Activated CD8-positive, alpha-beta memory T cell treated with anti-CD3 and anti-CD28 coated beads, Interleukin-2, amount 50 U/mL, for 48 hours (primary cell): ENCODE measurements around the gene KHK.

ENCODE experiments used
- DNase-seq: peaks from one replicate; pipeline ENCODE4 v3.0.0-alpha.2; 2020

The KHK gene

DNA sequence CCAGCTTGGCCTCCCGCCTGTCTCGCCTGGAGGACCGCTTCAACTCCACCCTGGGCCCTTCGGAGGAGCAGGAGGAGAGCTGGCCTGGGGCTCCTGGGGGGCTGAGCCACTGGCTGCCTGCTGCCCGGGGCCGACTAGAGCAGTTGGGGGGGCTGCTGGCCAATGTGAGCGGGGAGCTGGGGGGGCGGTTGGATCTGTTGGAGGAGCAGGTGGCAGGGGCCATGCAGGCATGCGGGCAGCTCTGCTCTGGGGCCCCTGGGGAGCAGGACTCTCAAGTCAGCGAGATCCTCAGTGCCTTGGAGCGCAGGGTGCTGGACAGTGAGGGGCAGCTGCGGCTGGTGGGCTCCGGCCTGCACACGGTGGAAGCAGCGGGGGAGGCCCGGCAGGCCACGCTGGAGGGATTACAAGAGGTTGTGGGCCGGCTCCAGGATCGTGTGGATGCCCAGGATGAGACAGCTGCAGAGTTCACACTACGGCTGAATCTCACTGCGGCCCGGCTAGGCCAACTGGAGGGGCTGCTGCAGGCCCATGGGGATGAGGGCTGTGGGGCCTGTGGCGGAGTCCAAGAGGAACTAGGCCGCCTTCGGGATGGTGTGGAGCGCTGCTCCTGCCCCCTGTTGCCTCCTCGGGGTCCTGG, 3.7 kb upstream of the KHK start:
- no peak for DNase-seq

DNA sequence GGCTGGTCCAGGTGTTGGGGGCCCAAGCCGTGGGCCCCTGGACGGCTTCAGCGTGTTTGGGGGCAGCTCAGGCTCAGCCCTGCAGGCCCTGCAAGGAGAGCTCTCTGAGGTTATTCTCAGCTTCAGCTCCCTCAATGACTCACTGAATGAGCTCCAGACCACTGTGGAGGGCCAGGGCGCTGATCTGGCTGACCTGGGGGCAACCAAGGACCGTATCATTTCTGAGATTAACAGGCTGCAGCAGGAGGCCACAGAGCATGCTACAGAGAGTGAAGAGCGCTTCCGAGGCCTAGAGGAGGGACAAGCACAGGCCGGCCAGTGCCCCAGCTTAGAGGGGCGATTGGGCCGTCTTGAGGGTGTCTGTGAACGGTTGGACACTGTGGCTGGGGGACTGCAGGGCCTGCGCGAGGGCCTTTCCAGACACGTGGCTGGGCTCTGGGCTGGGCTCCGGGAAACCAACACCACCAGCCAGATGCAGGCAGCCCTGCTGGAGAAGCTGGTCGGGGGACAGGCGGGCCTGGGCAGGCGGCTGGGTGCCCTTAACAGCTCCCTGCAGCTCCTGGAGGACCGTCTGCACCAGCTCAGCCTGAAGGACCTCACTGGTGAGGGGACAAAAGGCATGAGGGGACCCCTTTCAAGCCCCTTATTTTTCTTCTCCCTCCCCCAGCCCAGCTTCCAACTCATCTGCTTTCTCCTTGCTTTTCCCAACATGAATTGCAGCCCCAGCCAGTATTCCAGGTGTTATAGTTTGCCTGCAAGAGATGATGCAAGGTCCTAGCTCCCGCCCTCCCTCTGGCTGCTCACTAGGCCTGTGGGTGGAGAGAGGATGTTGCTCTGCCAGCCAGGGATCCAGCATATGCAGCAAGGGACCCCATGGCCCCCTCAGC, 2.9 kb upstream of the KHK start:
- DNase-seq, result no peak

DNA sequence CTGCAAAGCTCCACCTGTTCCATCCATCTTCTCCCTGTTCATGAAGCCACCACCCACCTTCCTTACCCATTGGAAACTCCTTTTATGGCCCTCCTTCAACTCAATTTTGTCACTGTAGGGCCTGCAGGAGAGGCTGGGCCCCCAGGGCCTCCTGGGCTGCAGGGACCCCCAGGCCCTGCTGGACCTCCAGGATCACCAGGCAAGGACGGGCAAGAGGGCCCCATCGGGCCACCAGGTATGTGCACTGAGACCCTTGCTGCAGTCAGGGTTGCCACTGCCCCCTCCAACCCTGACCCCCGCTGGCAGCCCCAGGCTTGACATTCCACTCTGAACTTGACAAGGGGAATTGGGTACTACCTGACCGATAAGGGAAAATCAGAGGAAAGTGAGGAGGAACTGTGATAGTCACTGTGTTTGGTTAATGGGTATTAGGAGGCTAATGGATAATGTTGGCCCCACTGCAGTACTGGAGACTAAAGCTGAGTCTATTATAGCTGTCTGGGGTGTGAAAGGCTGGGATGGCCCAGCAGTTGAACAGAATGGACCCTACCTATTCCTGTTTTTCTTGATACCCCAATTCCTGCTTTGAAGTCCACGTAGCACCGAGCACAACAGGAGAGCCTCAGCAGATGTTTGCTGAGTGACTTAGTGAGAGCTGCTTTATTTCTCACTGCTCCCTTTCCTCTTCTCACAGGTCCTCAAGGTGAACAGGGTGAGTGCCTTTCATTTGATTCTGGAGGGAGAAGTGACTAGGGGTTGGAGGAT, 2.1 kb upstream of the KHK start:
- DNase-seq, result no peak

DNA sequence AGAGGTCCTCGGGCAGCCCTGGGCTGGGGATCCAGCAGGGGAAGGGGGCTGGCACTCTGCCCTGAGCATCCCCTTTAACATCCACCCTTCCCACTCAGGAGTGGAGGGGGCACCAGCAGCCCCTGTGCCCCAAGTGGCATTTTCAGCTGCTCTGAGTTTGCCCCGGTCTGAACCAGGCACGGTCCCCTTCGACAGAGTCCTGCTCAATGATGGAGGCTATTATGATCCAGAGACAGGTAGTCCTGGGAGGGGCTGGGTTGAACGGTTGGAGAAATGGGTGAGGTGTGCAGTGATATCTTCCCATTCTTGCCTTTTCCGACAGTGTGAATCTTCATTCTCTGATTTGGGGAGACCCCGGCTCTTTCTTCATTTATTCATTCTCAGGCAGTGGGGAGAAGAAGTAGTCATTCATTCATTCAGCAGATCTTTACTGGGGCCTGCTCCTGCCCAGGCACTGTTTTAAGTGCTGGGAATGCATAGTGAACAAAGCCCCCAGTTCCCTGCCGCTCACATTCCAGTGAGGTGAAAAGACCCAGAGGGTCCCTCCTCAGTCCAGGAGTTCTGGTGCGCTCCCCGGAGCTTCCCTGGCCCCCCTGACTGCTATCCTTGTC, 1.4 kb upstream of the KHK start:
- DNase-seq, result no peak

DNA sequence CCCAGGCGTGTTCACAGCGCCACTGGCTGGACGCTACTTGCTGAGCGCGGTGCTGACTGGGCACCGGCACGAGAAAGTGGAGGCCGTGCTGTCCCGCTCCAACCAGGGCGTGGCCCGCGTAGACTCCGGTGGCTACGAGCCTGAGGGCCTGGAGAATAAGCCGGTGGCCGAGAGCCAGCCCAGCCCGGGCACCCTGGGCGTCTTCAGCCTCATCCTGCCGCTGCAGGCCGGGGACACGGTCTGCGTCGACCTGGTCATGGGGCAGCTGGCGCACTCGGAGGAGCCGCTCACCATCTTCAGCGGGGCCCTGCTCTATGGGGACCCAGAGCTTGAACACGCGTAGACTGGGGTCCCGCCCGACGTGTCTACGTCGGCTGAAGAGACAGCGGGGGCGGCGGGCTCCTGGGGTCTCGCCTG, 891 bp upstream of the KHK start:
- peak; percentile 77 for DNase-seq

DNA sequence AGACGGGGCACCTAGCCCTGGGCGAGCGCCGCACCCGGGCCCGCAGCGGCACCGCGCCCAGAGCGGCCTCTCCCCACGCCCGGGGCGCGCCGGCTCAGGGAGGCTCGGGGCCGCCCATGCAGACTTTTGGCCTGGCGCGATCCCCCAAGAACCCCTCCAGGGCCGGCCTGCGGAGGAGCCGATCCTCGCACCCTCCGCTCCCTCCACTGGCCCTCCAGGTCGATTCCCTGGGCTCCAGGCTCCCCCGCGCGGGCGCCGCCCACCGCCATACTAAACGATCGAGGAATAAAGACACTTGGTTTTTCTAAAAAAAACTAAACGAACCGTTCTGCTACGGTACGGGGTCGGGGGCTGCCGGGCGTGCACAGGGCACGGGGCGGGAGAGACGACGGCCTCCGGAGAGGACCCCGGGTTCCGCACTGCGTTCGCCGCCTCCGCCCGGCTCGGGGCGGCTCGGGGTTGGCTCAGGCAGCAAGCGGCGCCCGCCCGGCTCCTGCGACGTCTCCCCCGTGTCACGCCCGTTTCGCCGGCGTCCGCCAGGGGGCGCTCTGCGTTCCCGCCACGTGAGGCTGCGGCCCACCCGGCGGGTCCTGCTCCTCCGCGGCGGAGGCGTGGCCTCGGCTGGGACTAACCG, 365 bp upstream of the KHK start:
- DNase-seq, result peak; percentile 100

DNA sequence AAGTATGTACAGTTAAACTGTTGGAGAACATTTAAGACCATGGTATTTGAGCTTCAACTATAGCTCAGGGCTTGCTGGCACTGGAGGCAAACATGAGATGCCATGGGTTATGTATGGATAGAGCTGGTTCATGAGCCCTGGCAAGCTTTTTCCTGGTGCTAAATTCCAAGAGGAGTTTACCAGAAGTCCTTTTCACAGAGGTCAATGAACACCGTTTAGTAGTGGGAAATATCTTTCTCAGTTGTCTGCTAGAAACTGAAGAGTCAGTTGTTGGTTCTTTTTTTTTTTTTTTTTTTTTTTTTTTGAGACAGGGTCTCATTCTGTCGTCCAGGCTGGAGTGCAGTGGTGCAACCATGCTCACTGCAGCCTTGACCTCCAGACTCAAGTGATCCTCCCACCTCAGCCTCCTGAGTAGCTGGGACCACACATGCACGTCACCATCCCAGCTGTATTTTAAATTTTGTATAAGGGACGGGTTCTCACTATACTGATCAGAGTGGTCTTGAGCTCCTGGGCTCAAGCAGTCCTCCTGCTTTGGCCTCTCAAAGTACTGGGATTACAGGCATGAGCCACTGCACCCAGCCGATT, 1.3 kb downstream of the KHK start:
- no peak for DNase-seq

DNA sequence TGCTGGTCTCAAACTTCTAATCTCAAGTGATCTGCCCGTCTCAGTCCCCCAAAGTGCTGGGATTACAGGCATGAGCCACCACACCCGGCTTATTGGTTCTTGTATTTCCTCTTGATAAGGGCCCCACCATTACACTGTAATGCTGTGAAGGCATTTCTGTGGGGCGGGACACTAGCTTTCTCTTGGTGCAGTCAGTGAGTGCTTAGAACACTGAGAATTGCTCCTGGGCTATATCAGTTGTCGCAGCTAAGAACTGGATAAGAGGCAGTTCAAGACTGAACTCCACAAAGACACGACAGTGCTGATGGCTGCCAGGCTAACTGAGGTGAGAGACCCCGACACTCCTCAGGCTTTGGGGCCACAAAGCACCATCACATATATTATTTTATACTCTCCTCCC, 2.1 kb downstream of the KHK start:
- DNase-seq, result no peak

DNA sequence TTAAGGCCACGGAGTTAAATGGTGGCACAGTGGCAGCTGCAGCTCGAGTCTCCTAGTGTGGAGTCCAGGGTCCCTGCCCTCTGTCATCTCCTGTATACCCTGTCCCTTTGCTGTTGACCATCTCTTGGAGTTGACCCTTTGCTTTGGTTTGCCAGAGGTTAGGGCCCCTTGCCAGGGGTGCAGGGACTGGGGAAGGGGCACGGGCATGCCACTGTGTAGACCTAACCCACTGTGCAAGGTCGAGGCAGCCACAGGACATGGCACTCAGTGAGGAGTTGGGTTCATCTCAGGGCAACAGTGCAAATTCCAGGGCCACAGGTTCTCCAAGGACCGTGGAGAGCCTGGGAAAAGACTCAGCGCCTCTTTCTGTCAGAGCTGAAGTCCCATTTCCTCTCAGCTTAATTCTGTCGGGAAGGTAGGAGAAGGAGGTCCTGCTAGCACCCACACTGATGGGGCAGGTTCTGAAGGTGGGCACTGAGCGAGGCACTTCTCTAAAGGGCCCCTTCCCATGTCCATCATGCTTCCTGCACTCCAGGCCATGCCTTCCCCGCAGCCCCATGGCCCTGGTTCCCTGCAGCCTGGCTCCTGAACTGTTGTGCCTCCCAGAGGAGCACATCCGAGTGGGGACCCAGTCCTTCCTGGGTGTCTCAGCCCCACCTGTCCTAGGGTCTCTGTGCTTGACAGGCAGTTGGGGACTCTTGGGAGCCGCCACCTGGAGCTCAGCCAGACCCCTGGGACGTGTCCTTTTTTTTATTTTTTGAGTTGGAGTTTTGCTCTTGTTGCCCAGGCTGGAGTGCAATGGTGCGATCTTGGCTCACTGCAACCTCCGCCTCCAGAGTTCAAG, 2.8 kb downstream of the KHK start:
- DNase-seq, result no peak

DNA sequence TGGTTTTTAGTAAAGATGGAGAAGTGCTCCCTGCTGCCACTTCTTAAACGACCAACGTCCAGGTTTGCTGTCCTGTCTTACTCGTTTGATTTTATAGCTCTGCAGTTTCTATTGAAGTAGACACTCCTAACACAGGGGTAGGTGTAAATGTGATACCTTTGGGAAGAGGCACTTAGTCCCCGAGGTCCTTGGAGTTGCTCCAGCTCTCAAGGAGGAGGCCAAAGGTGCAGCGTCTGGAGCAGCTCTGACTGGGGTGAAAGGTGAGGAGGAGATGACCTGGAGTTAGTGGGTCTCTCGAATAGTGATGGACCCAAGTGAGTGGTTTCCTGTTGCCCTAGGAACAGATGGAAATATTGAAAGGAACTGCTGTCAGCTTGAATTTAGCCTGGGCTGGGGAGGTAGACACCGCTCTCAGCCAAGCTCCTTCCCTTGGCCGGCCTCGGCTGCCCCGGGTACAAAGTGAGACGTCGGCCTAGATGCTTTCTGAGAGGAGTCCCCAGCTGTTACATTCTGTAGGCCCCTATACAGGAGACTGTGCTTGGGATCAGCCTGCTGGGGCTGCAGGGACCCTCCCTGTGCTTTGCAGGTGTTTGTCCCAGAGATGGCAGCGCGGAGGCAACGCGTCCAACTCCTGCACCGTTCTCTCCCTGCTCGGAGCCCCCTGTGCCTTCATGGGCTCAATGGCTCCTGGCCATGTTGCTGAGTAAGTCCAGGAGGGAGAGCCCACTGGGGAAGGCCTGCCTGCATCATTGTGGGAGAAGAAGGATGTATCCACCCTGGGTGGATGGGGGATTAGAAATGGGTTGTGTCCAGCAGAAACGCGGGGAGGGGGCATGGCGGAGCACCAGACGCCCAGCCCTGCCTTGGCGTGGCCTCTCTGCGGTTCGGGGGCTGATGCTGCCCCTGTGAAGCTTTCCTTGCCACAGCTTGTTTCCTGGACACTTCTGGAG, 5.4 kb downstream of the KHK start:
- no peak for DNase-seq

DNA sequence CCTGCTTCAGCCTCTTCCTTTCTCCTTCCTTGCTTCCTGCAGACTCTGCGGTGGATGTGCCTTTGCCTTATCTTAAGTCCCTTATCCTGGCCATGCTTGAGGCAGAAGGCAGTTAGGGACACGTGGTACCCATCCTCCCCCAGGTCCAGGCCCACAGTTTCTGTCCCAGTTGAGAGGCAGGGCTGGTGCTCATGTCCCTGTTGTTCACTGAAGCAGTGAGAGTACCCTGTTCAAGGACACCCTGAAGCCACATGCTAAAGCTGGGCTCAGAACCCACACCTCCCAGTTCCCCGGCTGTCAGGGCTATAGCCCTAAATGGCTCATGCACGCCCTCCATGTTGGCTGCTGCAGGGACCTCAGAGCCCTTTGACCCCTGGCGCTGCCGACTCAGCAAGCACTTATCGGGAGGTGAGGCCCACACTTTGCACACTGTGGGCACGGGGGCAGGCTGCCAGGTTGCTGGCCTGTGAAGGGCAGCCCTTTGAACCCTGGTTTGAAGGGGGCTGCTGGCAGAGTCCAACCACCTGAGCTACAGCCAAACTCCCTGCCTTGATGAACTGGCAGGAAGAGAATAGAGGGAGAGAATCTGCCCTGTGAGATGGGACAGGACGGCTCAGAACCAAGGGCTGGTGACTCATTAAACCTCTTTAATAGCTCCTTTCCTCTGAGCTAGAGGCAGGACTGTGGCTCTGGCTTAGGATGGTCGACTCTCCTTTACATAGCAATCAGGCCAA, 6.3 kb downstream of the KHK start:
- no peak for DNase-seq

DNA sequence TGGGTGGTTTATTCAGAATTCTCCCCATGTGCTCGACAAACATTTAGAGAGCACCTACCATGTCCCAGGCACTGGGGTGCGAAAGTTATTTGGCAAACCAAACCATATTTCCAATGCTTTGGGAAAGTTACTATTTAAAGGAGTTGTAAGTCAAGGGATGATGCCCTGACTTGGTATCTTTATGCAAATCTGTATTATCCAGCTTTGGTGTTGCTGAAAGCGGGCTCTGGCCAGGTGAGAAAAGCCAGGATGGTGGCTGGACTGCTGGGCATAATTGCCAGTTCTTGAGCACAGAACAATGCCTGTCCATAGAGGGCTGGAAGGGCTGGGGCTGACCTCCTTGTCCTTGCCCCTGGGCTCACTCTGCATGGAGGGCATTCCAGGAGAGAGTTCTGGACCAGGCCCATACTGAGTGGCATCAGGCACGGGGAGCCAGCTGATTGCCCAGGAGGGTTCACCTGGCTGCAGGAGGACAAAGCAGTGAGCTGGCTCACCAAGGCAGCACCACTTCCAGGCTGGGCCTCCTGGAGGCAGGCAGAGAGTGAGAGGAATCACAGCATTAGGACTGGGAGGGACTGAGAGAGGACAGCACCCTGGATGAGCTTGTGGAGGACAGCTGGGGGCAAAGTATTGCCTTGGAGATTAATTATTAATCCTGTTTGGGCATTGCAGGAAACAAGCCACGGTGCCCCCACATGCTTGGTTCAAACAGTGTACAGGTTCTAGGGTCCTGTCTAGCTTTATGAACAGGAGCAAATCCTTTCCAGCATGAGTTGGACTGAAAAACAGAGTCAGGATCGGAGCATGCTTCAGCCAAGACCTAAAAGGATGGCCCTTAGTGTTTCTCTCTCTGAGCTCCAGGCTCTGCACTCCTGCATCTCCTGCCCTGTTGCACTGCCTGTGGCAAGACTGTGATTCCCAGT, 7.1 kb downstream of the KHK start:
- DNase-seq, result no peak

DNA sequence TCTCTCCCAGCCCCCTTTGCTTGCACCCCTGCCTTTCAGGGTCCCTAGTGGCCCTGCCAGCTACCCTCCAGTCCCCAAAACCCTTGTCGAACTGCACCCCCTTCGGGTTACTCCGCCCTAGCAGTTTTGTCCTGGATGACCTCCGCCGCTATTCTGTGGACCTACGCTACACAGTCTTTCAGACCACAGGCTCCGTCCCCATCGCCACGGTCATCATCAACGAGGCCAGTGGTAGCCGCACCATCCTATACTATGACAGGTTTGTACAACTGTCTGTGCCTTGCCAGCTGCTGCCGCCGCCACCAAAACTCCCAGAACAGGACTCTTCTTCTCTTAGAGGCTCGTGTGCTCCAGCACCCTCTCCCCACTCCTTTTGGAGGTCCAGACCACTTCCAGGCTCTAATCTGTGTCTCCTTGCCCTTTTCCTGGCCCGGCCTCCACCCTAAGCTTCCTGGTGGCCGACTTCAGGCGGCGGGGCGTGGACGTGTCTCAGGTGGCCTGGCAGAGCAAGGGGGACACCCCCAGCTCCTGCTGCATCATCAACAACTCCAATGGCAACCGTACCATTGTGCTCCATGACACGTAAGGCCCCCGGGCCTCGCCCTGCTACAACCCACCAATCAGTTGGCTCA, 7.9 kb downstream of the KHK start:
- DNase-seq, result no peak

DNA sequence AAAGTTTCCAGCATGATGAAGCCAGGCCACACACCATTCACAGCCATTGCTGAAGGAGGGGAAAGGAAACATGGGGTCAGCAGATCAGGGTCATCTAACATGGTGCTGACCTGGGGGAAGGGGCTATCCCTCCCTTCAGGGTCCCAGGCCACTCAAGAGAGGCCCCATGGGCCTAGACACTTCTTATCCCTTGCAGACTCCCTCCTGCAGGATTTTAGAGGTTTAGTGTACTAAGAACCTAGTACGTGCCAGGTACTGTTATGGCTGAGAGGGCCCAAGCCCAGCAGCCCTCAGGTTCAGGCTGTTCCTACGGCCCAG, 8.8 kb downstream of the KHK start:
- no peak for DNase-seq

DNA sequence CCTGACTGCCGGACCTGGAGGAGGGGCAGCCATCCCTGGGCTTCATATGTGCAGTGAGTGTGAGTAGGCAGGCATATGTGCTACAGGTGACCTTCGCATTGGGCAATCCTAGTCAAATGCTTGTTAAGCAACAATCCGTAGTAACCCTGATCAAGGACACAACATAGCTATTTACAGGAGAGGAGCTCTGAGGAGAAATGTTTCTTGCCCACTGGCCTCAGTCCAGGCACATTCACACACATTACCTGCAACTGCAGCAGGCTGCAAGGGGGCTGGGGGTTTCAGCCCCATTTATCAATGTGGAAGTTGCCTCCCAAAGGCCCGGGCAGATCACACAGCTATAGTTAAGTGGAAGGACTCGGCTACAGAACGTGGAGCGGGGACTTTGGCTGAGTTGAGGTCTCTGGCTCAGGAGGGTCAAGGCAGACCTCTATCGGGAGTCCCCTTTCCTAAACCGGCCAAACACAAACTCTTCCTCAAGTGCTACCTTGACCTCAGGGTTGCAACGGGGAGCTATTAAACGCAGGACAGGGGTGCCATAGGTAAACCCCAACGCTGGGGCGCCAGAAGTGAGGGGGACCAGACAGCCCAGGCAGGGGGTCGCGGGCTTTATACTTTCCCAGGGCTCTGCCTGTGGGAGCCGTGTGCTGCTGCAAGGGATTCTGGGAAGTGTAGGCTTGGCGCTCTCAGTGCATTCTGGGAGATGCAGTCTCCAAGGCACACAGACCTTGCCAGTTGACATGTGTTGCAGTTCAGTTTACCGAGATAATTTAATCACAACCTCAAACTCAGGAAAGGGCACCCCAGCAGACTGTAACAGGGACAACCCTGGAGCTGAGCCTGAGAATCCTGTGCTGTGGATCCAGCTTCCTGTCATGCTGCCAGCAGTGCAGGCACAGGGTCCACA, 9.4 kb downstream of the KHK start:
- DNase-seq, result peak; percentile 71

DNA sequence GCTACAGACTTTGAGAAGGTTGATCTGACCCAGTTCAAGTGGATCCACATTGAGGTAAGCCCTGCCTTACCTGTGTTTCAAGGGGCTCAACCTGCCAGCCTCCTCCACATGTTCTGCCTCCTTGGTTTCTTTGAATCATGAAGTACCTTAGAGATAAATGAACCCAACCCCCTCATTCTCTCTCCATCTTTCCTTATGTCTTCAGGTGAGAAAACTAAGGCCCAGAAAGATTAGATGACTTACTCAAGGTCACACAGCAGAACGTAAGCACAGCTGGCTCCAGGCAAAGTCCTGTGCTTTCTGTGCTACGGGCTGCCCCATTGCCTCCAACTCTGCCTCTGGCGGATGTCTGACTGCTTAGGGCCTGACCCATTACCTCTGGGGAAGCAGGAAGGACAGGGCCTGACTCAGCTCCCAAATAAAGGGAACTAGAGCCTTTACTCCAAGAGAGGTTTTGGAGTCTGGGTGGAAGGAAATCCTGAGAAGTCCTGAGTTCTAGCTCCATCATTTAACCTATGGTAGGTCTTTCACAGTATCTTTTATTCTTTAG, 10.3 kb downstream of the KHK start:
- no peak for DNase-seq

DNA sequence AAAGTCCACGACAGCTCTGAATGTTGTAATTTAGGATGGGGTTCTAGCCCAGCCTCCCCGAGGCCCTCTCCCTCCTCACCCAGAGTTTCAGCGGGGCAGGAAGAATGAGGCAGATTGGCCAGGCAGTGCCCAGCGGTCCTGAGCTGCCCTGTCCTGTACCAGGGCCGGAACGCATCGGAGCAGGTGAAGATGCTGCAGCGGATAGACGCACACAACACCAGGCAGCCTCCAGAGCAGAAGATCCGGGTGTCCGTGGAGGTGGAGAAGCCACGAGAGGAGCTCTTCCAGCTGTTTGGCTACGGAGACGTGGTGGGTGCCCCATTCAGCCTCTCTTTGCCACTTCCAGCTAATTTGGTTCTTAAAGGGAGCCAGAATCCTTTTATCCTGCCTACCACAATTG, 10.8 kb downstream of the KHK start:
- no peak for DNase-seq
